ENCODE results near the gene EVA1C. TPM values are rescaled to one million over a fixed set of nuclear protein-coding genes. Genes with fewer than 3 reads are reported as not detected.
"Not testable (repeated sequence)": the region's sequence is repeated elsewhere in the genome, so short reads cannot be mapped to it uniquely, and the experiment has no call there.

The EVA1C gene
- total RNA-seq, 1 donor from 2014 or later, result 1.2 TPM

GRCh38 chr21:32366191-32366590, 46.3 kb upstream of the EVA1C start:
- H3K27me3 Mint-ChIP-seq (ENCODE audit: insufficient read depth, low read depth), result no peaks in the 10 kb centered on the region

GRCh38 chr21:32367158-32367557, 45.3 kb upstream of the EVA1C start:
- H3K36me3 Mint-ChIP-seq, result peaks cover 19% of the 10 kb centered on the region
- Histone ChIP-seq H3K4me2 (no peak overlapping the region), H2AFZ (replicated peaks) (no peak overlapping the region), H3K27ac (no peak overlapping the region), H3K79me2 (ENCODE audit: low read depth) (no peaks in the 10 kb centered on the region), H3F3A (ENCODE audit: low read depth) (no peaks in the 10 kb centered on the region), H3K4me3 (no peak overlapping the region), H3K9ac (no peak overlapping the region), H3K4me1 (no peaks in the 10 kb centered on the region), H3K36me3 (no peaks in the 10 kb centered on the region), H4K20me1 (ENCODE audit: low read depth) (peaks cover 3% of the 10 kb centered on the region), H3K9me3 (ENCODE audit: low read depth) (no peaks in the 10 kb centered on the region), H3K27me3 (no peaks in the 10 kb centered on the region)
- no peak overlapping the region for H3K4me3 Mint-ChIP-seq
- H3K4me1 Mint-ChIP-seq, result peaks cover 17% of the 10 kb centered on the region
- H3K27ac Mint-ChIP-seq, result no peak overlapping the region
- no peaks in the 10 kb centered on the region for H3K9me3 Mint-ChIP-seq
- no peak for DNase-seq (ENCODE audit: low spot score)
- H3K27me3 Mint-ChIP-seq (ENCODE audit: insufficient read depth, low read depth), result no peaks in the 10 kb centered on the region
- TF ChIP-seq EZH2 (IDR thresholded peaks at IDR 0.05) (no peak), EZH2phosphoT487 (IDR thresholded peaks at IDR 0.05) (no peak), CTCF (IDR thresholded peaks at IDR 0.05) (no peak)

More at GRCh38 chr21:32366191-32366590, 46.3 kb upstream of the EVA1C start:
- TF ChIP-seq EZH2 (IDR thresholded peaks at IDR 0.05) (no peak), EZH2phosphoT487 (IDR thresholded peaks at IDR 0.05) (no peak), CTCF (IDR thresholded peaks at IDR 0.05) (no peak)
- Histone ChIP-seq H3K9me3 (ENCODE audit: low read depth) (no peaks in the 10 kb centered on the region), H3K36me3 (no peaks in the 10 kb centered on the region), H3K27ac (no peak overlapping the region), H3K4me2 (no peak overlapping the region), H3K9ac (no peak overlapping the region), H3K27me3 (no peaks in the 10 kb centered on the region), H2AFZ (replicated peaks) (no peak overlapping the region), H4K20me1 (ENCODE audit: low read depth) (peaks cover 6% of the 10 kb centered on the region), H3K4me1 (no peaks in the 10 kb centered on the region), H3K79me2 (ENCODE audit: low read depth) (no peaks in the 10 kb centered on the region), H3F3A (ENCODE audit: low read depth) (no peaks in the 10 kb centered on the region), H3K4me3 (no peak overlapping the region)
- Mint-ChIP-seq H3K9me3 (no peaks in the 10 kb centered on the region), H3K36me3 (peaks cover 21% of the 10 kb centered on the region), H3K4me3 (no peak overlapping the region), H3K4me1 (peaks cover 17% of the 10 kb centered on the region), H3K27ac (no peak overlapping the region)
- no peak for DNase-seq (ENCODE audit: low spot score)

- H3K4me1 ChIP-seq, result no peaks in the 10 kb centered on the region
- H3K27me3 ChIP-seq, result no peaks in the 10 kb centered on the region
- H3K36me3 Mint-ChIP-seq, result peaks cover 17% of the 10 kb centered on the region
- no peaks in the 10 kb centered on the region for H3K36me3 ChIP-seq
- H3K27me3 Mint-ChIP-seq (ENCODE audit: insufficient read depth, low read depth), result no peaks in the 10 kb centered on the region
- H4K20me1 ChIP-seq (ENCODE audit: low read depth), result peaks cover 3% of the 10 kb centered on the region
- no peak overlapping the region for H3K27ac ChIP-seq
- H3K4me3 ChIP-seq, result no peak overlapping the region
- peak overlapping the region; percentile 44 for H3K27ac Mint-ChIP-seq
- H2AFZ ChIP-seq (replicated peaks), result no peak overlapping the region
- no peaks in the 10 kb centered on the region for H3K9me3 Mint-ChIP-seq
- TF ChIP-seq CTCF (IDR thresholded peaks at IDR 0.05) (no peak), EZH2 (IDR thresholded peaks at IDR 0.05) (no peak), EZH2phosphoT487 (IDR thresholded peaks at IDR 0.05) (no peak)
- H3K9ac ChIP-seq, result no peak overlapping the region
- no peaks in the 10 kb centered on the region for H3F3A ChIP-seq (ENCODE audit: low read depth)
- DNase-seq (ENCODE audit: low spot score), result no peak
- H3K79me2 ChIP-seq (ENCODE audit: low read depth), result no peaks in the 10 kb centered on the region
- no peaks in the 10 kb centered on the region for H3K9me3 ChIP-seq (ENCODE audit: low read depth)
- H3K4me3 Mint-ChIP-seq, result no peak overlapping the region
- H3K4me2 ChIP-seq, result no peak overlapping the region
- peaks cover 17% of the 10 kb centered on the region for H3K4me1 Mint-ChIP-seq
Measured at GRCh38 chr21:32368386-32368785, 44.1 kb upstream of the EVA1C start.

GRCh38 chr21:32368961-32369360, 43.5 kb upstream of the EVA1C start:
- H3K9ac ChIP-seq; H3K9me3 Mint-ChIP-seq; H3K4me3 Mint-ChIP-seq; DNase-seq (ENCODE audit: low spot score); H3K4me2 ChIP-seq; H3K4me3 ChIP-seq; H3K4me1 ChIP-seq; H4K20me1 ChIP-seq (ENCODE audit: low read depth); H3K36me3 ChIP-seq; H3K27me3 Mint-ChIP-seq (ENCODE audit: insufficient read depth, low read depth); H2AFZ ChIP-seq (replicated peaks); H3F3A ChIP-seq (ENCODE audit: low read depth); H3K79me2 ChIP-seq (ENCODE audit: low read depth); H3K27ac ChIP-seq; H3K27ac Mint-ChIP-seq; H3K27me3 ChIP-seq; H3K9me3 ChIP-seq (ENCODE audit: low read depth): not testable (repeated sequence)
- Mint-ChIP-seq H3K36me3 (peaks cover 17% of the 10 kb centered on the region), H3K4me1 (peaks cover 17% of the 10 kb centered on the region)

All from neural progenitor cell (in vitro differentiated cells).